ENCODE results near the gene ATP1A2. TPM values are rescaled to one million over a fixed set of nuclear protein-coding genes. Genes with fewer than 3 reads are reported as not detected.

The ATP1A2 gene
- total RNA-seq, 1 donor from 2014 or later: 11.0 TPM

- TF ChIP-seq CTCF (IDR thresholded peaks at IDR 0.05): no peak
- TF ChIP-seq POLR2AphosphoS5 (IDR thresholded peaks at IDR 0.05; ENCODE audit: insufficient read depth in 1 of 2, low read depth in 1 of 2): no peak
- no peak for TF ChIP-seq POLR2A (IDR thresholded peaks at IDR 0.05)
- no peaks in the 10 kb centered on the region for H3K36me3 ChIP-seq
- H3K4me3 ChIP-seq: no peak overlapping the region
- no peaks in the 10 kb centered on the region for H3K4me1 ChIP-seq
- intact Hi-C loops (cut with DNase I): no loop called here
- no peaks in the 10 kb centered on the region for H3K9me3 ChIP-seq
- no peaks in the 10 kb centered on the region for H3K27me3 ChIP-seq
- H3K27ac ChIP-seq: no peak overlapping the region
- no peak for DNase-seq (ENCODE audit: extremely low spot score in 2 of 2)
Observed at GRCh38 chr1:160149233-160149632, 33.7 kb downstream of the ATP1A2 start.

- H3K4me1 ChIP-seq: no peaks in the 10 kb centered on the region
- H3K4me3 ChIP-seq: no peak overlapping the region
- H3K27me3 ChIP-seq: no peaks in the 10 kb centered on the region
- no peak overlapping the region for H3K27ac ChIP-seq
- no peaks in the 10 kb centered on the region for H3K36me3 ChIP-seq
- no peaks in the 10 kb centered on the region for H3K9me3 ChIP-seq
- TF ChIP-seq POLR2A (IDR thresholded peaks at IDR 0.05) (no peak), CTCF (IDR thresholded peaks at IDR 0.05) (no peak), POLR2AphosphoS5 (IDR thresholded peaks at IDR 0.05; ENCODE audit: insufficient read depth in 1 of 2, low read depth in 1 of 2) (no peak)
- intact Hi-C loops (cut with DNase I): no loop called here
- DNase-seq (ENCODE audit: extremely low spot score in 2 of 2): no peak
Observed at GRCh38 chr1:160149716-160150115, 34.2 kb downstream of the ATP1A2 start.

DNA sequence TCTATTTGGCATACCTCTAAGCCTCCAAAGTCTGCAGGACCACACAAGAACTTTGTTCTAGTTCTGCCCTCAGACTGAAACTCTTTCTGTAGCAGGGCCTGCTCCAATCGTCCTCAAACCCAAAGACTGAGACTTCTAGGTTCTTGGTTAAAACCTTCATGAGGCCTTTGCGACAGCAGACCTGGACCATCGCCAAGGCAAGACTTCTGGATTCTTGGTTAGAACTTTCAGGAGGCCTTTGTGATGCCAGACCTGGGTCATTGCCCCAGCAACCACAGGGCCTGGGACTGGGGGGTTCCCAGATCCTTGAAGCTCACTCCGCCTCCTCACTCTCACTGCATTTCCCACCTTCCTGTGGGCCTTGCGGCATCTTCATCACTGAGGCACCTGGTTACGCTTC, 35.7 kb downstream of the ATP1A2 start, which contains the start of gene ATP1A4:
Gene ATP1A4 (plus strand): TSS at position 301 of the 400 bp plus-strand sequence. CDS start 438 bp downstream, outside the sequence.
- intact Hi-C loops (cut with DNase I): no loop called here
- Histone ChIP-seq H3K27ac (no peak within 1 kb of the TSS), H3K9me3 (no peaks in the 10 kb centered on the region), H3K27me3 (no peaks in the 10 kb centered on the region), H3K36me3 (no peaks in the 10 kb centered on the region), H3K4me1 (no peaks in the 10 kb centered on the region), H3K4me3 (no peak within 1 kb of the TSS)
- DNase-seq (ENCODE audit: extremely low spot score in 2 of 2): no peak
- TF ChIP-seq CTCF (IDR thresholded peaks at IDR 0.05) (no peak), POLR2A (IDR thresholded peaks at IDR 0.05) (no peak), POLR2AphosphoS5 (IDR thresholded peaks at IDR 0.05; ENCODE audit: insufficient read depth in 1 of 2, low read depth in 1 of 2) (no peak)

- H3K9me3 ChIP-seq: no peaks in the 10 kb centered on the region
- no peak overlapping the region for H3K27ac ChIP-seq
- DNase-seq (ENCODE audit: extremely low spot score in 2 of 2): no peak
- no peaks in the 10 kb centered on the region for H3K36me3 ChIP-seq
- H3K27me3 ChIP-seq: no peaks in the 10 kb centered on the region
- intact Hi-C loops (cut with DNase I): loop anchor here (5.0 kb wide), 1 partner anchor 698 kb away; no protein-coding TSS in a partner anchor
- no peak overlapping the region for H3K4me3 ChIP-seq
- H3K4me1 ChIP-seq: no peaks in the 10 kb centered on the region
- no peak for TF ChIP-seq POLR2A (IDR thresholded peaks at IDR 0.05)
- TF ChIP-seq POLR2AphosphoS5 (IDR thresholded peaks at IDR 0.05; ENCODE audit: insufficient read depth in 1 of 2, low read depth in 1 of 2): no peak
- TF ChIP-seq CTCF (IDR thresholded peaks at IDR 0.05): no peak
Observed at GRCh38 chr1:160154790-160155189, 39.2 kb downstream of the ATP1A2 start.

- H3K36me3 ChIP-seq: no peaks in the 10 kb centered on the region
- intact Hi-C loops (cut with DNase I): loop anchor here (5.0 kb wide), 1 partner anchor 696 kb away; no protein-coding TSS in a partner anchor
- TF ChIP-seq CTCF (IDR thresholded peaks at IDR 0.05) (no peak), POLR2AphosphoS5 (IDR thresholded peaks at IDR 0.05; ENCODE audit: insufficient read depth in 1 of 2, low read depth in 1 of 2) (no peak), POLR2A (IDR thresholded peaks at IDR 0.05) (no peak)
- no peak for DNase-seq (ENCODE audit: extremely low spot score in 2 of 2)
- H3K27ac ChIP-seq: no peak overlapping the region
- H3K4me1 ChIP-seq: no peaks in the 10 kb centered on the region
- H3K4me3 ChIP-seq: no peak overlapping the region
- no peaks in the 10 kb centered on the region for H3K27me3 ChIP-seq
- no peaks in the 10 kb centered on the region for H3K9me3 ChIP-seq
Observed at GRCh38 chr1:160156361-160156760, 40.8 kb downstream of the ATP1A2 start.

Data from vagina (tissue), 2 donors.